ENCODE data around the gene BAIAP2. TPM values are rescaled to one million over a fixed set of nuclear protein-coding genes. Genes with fewer than 3 reads are reported as not detected.

BAIAP2 gene
- total and polyA plus RNA-seq, 7 donors: 6.5 to 52.3 (median 32.6) TPM

- Histone ChIP-seq H3K36me3 (peaks cover 17 to 60% (median 39%) of the 10 kb centered on the region in 4 donors), H3K27ac (no peak overlapping the region), H3K27me3 (no peaks in the 10 kb centered on the region), H3K4me1 (peaks cover 0 to 46% (median 31%) of the 10 kb centered on the region in 4 donors), H3K4me3 (no peak overlapping the region), H3K9me3 (no peaks in the 10 kb centered on the region)
- TF ChIP-seq POLR2A (IDR thresholded peaks at IDR 0.05) (no peak), POLR2AphosphoS5 (IDR thresholded peaks at IDR 0.05) (no peak), CTCF (IDR thresholded peaks at IDR 0.05) (no peak), EP300 (IDR thresholded peaks at IDR 0.05) (no peak)
- intact Hi-C loops (cut with DNase I): no loop called here
- WGBS, 2 donors: 85 to 90% methylated on average over 20 of the region's 20 CpGs
- DNase-seq: no peak
These were observed 50.5 kb downstream of the BAIAP2 start for GRCh38 chr17:81085420-81085911.

DNA sequence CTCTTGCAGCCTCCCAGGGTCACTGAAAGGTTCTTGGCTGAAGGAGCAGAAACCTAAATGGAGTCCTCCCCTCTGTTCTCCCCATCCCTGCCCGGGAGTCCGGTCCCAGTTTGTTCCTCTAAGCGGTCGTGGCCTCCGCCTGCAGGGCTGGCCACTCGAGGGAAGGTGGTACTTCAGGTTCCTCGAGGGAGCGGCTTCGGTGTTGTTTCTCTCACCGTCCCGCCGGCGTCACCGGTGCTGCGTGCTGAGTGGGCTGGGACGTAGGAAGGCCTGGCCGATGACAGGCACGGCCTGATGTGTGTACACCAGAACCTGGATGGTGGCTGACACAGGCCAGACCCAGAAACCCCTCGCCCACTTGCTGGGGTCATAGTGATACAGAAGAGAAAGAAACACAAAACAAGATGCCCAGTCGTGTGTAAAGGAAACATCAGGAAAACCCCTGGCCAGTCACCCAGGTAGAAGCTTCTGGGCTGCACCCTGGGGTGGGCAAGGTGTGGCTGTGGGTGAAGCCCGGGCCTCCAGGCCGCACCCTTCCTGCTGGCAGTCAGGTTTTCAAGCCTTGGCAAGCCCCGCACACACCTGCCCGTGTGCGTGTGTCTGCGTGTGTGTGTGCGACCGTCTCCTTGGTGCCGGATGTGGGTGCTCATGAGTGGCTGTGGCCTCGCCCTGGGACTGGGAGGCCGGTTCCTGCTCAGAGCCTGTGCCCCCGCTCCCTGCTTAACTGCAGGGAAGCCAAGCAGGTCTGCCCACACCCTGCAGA is 52.0 kb downstream of the BAIAP2 start:
- Histone ChIP-seq H3K4me1 (peaks cover 0 to 35% (median 20%) of the 10 kb centered on the region in 4 donors), H3K9me3 (no peaks in the 10 kb centered on the region), H3K27me3 (no peaks in the 10 kb centered on the region), H3K36me3 (peaks cover 17 to 69% (median 39%) of the 10 kb centered on the region in 4 donors), H3K27ac (no peak overlapping the region), H3K4me3 (no peak overlapping the region)
- WGBS, 2 donors: 57 to 82% methylated on average over 32 of the region's 32 CpGs
- no peak for TF ChIP-seq CTCF (IDR thresholded peaks at IDR 0.05)
- no peak for TF ChIP-seq POLR2A (IDR thresholded peaks at IDR 0.05)
- TF ChIP-seq POLR2AphosphoS5 (IDR thresholded peaks at IDR 0.05): no peak
- TF ChIP-seq EP300 (IDR thresholded peaks at IDR 0.05): no peak
- DNase-seq: no peak
- intact Hi-C loops (cut with DNase I): no loop called here

GRCh38 chr17:81090361-81091136 is 55.6 kb downstream of the BAIAP2 start:
- Histone ChIP-seq H3K4me1 (peaks cover 2 to 29% (median 21%) of the 10 kb centered on the region in 4 donors), H3K9me3 (no peaks in the 10 kb centered on the region), H3K27me3 (no peaks in the 10 kb centered on the region), H3K4me3 (no peak overlapping the region), H3K36me3 (peaks cover 9 to 62% (median 31%) of the 10 kb centered on the region in 4 donors), H3K27ac (peak overlapping the region in 2 of 4 donors; percentile 37 to 43)
- 64 to 69% methylated on average over 26 of the region's 26 CpGs for WGBS, 2 donors
- intact Hi-C loops (cut with DNase I): no loop called here
- DNase-seq: peak; percentile 85
- TF ChIP-seq POLR2AphosphoS5 (IDR thresholded peaks at IDR 0.05) (no peak), EP300 (IDR thresholded peaks at IDR 0.05) (no peak), CTCF (IDR thresholded peaks at IDR 0.05) (no peak), POLR2A (IDR thresholded peaks at IDR 0.05) (no peak)

- no peak for DNase-seq
- Histone ChIP-seq H3K36me3 (peaks cover 5 to 56% (median 25%) of the 10 kb centered on the region in 4 donors), H3K4me3 (no peak overlapping the region), H3K4me1 (peaks cover 2 to 35% (median 27%) of the 10 kb centered on the region in 4 donors), H3K9me3 (no peaks in the 10 kb centered on the region), H3K27me3 (no peaks in the 10 kb centered on the region), H3K27ac (no peak overlapping the region)
- 93% methylated on average over 9 of the region's 9 CpGs for WGBS, 2 donors
- intact Hi-C loops (cut with DNase I): no loop called here
- no peak for TF ChIP-seq POLR2AphosphoS5 (IDR thresholded peaks at IDR 0.05)
- no peak for TF ChIP-seq POLR2A (IDR thresholded peaks at IDR 0.05)
- no peak for TF ChIP-seq EP300 (IDR thresholded peaks at IDR 0.05)
- TF ChIP-seq CTCF (IDR thresholded peaks at IDR 0.05): no peak
These were observed 56.2 kb downstream of the BAIAP2 start for GRCh38 chr17:81091154-81091553.
